Osteoblast (primary cell): Measurements from ENCODE around the gene FGF23. TPM values are rescaled to one million over a fixed set of nuclear protein-coding genes. Genes with fewer than 3 reads are reported as not detected.

ENCODE experiments used
- DNase-seq: peaks from one replicate; pipeline ENCODE4 v3.0.0; 2011; ENCODE audit warnings: low spot score, mixed read lengths; ENCODE audit not compliant: insufficient read length; ENCODE audit errors: missing footprints
- H2AFZ ChIP-seq: 2 replicates; pipeline ENCODE4 v1.6.0; 2011; ENCODE audit warnings: mild to moderate bottlenecking, low read length
- H3K27ac ChIP-seq: 2 replicates; pipeline ENCODE4 v1.5.1; 2011; ENCODE audit warnings: mild to moderate bottlenecking, low read depth, low read length, moderate library complexity
- H3K27me3 ChIP-seq: 2 replicates; pipeline ENCODE4 v1.6.0; 2012; ENCODE audit warnings: mild to moderate bottlenecking, control low read depth, inconsistent platforms, low read length, moderate library complexity; ENCODE audit not compliant: insufficient read depth
- H3K36me3 ChIP-seq: 2 replicates; pipeline ENCODE4 v1.5.1; 2011; ENCODE audit warnings: mild to moderate bottlenecking, low read length, control low read depth, moderate library complexity; ENCODE audit not compliant: insufficient read depth
- H3K4me1 ChIP-seq: 2 replicates; pipeline ENCODE4 v1.5.1; 2011; ENCODE audit warnings: mild to moderate bottlenecking, low read length, control low read depth, moderate library complexity; ENCODE audit not compliant: insufficient read depth
- H3K4me2 ChIP-seq: 2 replicates; pipeline ENCODE4 v1.6.0; 2011; ENCODE audit warnings: mild to moderate bottlenecking, low read length; ENCODE audit not compliant: insufficient read depth
- H3K4me3 ChIP-seq: fragments of 200-600 bp; sonication (generic); 3 replicates; pipeline ENCODE4 v1.5.1; 2012; ENCODE audit warnings: mild to moderate bottlenecking, low read length, inconsistent platforms; ENCODE audit not compliant: insufficient read depth
- H3K79me2 ChIP-seq: 2 replicates; pipeline ENCODE4 v1.6.0; 2012; ENCODE audit warnings: mild to moderate bottlenecking, low read length, control low read depth, inconsistent platforms; ENCODE audit not compliant: insufficient read depth
- H3K9me3 ChIP-seq: 2 replicates; pipeline ENCODE4 v1.5.1; 2011; ENCODE audit warnings: low read depth, low read length, control low read depth
- H4K20me1 ChIP-seq: 2 replicates; pipeline ENCODE4 v1.6.0; 2012; ENCODE audit warnings: mild to moderate bottlenecking, low read length, control low read depth; ENCODE audit not compliant: insufficient read depth
- total RNA-seq: library from RNA; depleted of rRNA; stranded (reverse); fragments of >200 nt; gene quantifications from 2 replicates; pipeline ENCODE4 v1.2.3, GENCODE V29; 2012
- TF ChIP-seq, protein P1 (sequence below): IDR thresholded peaks from 2 replicates; pipeline ENCODE4 v1.5.1; 2011; ENCODE audit warnings: mild to moderate bottlenecking, low read depth, low read length, moderate library complexity; ENCODE audit errors: extremely low read depth

The FGF23 gene
- total RNA-seq, 1 donor = not detected

DNA sequence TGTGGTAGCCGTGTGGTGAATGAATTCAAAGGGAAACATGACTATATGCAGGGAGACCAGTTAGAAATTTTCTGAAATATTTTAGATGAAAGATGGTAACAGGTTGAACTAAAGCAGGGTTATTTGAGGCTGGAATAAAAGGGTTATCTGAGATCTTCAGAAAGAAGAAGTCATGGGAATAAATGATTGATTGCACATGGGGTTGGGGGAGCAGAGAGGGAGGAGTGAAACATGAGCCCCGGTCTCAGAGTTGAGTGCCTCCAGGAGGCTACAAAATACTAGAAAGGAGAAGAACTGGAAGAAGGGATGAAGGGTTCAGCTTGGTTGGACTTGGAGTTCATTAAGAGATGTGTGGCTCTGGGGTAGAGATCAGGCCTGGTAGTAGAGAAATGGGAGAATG lies 16.3 kb upstream of the FGF23 start:
- no peak overlapping the region for H3K27ac ChIP-seq
- H4K20me1 ChIP-seq = no peaks in the 10 kb centered on the region
- H2AFZ ChIP-seq = no peak overlapping the region
- H3K4me1 ChIP-seq = no peaks in the 10 kb centered on the region
- H3K9me3 ChIP-seq = no peaks in the 10 kb centered on the region
- TF ChIP-seq, protein P1, sequence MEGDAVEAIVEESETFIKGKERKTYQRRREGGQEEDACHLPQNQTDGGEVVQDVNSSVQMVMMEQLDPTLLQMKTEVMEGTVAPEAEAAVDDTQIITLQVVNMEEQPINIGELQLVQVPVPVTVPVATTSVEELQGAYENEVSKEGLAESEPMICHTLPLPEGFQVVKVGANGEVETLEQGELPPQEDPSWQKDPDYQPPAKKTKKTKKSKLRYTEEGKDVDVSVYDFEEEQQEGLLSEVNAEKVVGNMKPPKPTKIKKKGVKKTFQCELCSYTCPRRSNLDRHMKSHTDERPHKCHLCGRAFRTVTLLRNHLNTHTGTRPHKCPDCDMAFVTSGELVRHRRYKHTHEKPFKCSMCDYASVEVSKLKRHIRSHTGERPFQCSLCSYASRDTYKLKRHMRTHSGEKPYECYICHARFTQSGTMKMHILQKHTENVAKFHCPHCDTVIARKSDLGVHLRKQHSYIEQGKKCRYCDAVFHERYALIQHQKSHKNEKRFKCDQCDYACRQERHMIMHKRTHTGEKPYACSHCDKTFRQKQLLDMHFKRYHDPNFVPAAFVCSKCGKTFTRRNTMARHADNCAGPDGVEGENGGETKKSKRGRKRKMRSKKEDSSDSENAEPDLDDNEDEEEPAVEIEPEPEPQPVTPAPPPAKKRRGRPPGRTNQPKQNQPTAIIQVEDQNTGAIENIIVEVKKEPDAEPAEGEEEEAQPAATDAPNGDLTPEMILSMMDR = no peak
- DNase-seq = no peak
- H3K27me3 ChIP-seq = no peaks in the 10 kb centered on the region
- no peaks in the 10 kb centered on the region for H3K79me2 ChIP-seq
- H3K4me2 ChIP-seq = no peak overlapping the region
- H3K4me3 ChIP-seq = no peak overlapping the region
- no peaks in the 10 kb centered on the region for H3K36me3 ChIP-seq

DNA sequence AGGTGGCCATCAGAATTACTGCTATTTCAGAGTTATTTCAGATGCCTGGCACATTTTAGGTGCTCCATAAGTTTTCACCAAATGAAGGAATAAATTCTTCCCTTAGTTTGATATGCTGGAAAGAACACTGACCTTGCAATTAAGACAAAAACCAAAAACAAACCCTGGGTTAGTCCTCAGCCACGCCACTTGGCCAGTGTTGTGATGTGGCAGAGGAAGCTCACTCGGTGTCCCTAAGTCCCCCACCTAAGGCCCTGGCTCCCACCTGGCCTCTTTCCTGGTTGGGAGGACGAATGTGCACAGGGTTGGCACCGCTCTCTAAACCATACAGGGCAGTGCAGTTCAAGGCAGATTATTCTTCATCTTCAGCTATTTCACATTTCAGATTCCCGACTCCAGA lies 13.7 kb upstream of the FGF23 start:
- H3K27ac ChIP-seq = no peak overlapping the region
- no peaks in the 10 kb centered on the region for H3K9me3 ChIP-seq
- H3K79me2 ChIP-seq = no peaks in the 10 kb centered on the region
- H3K4me2 ChIP-seq = no peak overlapping the region
- no peak overlapping the region for H3K4me3 ChIP-seq
- no peaks in the 10 kb centered on the region for H3K27me3 ChIP-seq
- TF ChIP-seq, protein P1 = no peak
- no peak overlapping the region for H2AFZ ChIP-seq
- DNase-seq = no peak
- H3K36me3 ChIP-seq = no peaks in the 10 kb centered on the region
- H3K4me1 ChIP-seq = no peaks in the 10 kb centered on the region
- H4K20me1 ChIP-seq = no peaks in the 10 kb centered on the region

DNA sequence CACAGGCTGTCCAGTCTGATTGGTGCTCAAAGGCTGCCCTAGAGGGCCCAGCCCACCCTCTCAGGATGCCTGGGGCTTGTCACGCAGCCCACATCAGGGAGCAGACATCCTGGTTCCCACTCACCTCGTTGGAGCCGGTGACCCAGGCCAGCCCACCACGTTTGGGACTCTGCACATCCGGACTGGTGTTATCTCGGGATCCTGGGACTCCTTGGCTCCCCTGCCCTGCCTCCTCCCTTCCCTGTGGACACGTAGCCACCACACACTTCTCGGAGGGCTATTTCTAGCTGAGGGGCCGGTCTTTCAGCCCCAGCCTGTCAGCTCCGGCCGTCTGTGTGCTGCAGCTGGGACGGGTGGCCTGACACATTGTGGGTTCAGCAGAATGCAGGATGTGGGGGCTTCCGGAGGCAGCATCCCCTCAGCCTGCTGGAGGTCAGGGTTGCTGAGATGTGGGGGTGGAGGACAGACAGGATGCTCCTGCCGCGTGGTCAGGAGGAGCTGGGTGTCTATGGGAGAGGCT lies 12.8 kb upstream of the FGF23 start:
- Histone ChIP-seq H3K27ac (no peak overlapping the region), H3K27me3 (no peaks in the 10 kb centered on the region), H3K4me2 (no peak overlapping the region), H2AFZ (no peak overlapping the region), H3K4me3 (no peak overlapping the region), H3K9me3 (no peaks in the 10 kb centered on the region), H3K36me3 (no peaks in the 10 kb centered on the region), H3K79me2 (no peaks in the 10 kb centered on the region), H4K20me1 (no peaks in the 10 kb centered on the region), H3K4me1 (no peaks in the 10 kb centered on the region)
- TF ChIP-seq, protein P1 = no peak
- DNase-seq = no peak

DNA sequence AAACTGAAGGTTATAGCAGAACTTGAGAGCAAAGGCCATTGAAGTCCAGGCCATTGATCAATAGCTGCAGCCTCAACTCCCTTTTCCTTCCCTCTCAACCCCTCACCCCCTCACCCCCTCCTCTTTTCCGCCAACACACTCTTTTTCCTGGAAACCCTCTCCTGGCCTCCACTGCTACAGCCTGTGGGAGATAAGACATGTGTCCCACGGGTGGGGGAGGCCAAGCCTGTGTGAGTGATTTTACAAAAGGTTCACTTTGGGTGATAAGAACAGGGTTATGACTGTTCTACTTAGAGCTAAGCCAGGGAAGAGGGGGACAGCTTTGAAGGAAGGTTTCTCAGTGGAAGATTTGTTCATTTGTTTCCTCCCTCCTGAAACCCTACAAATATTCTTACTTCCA lies 9.2 kb upstream of the FGF23 start:
- H3K36me3 ChIP-seq = no peaks in the 10 kb centered on the region
- H3K4me3 ChIP-seq = no peak overlapping the region
- no peak for DNase-seq
- H3K9me3 ChIP-seq = no peaks in the 10 kb centered on the region
- H3K79me2 ChIP-seq = no peaks in the 10 kb centered on the region
- no peak overlapping the region for H3K4me2 ChIP-seq
- H3K4me1 ChIP-seq = no peaks in the 10 kb centered on the region
- TF ChIP-seq, protein P1 = no peak
- no peak overlapping the region for H2AFZ ChIP-seq
- no peaks in the 10 kb centered on the region for H4K20me1 ChIP-seq
- no peak overlapping the region for H3K27ac ChIP-seq
- H3K27me3 ChIP-seq = no peaks in the 10 kb centered on the region
